Measurements from ENCODE around the gene AATK.

DNA sequence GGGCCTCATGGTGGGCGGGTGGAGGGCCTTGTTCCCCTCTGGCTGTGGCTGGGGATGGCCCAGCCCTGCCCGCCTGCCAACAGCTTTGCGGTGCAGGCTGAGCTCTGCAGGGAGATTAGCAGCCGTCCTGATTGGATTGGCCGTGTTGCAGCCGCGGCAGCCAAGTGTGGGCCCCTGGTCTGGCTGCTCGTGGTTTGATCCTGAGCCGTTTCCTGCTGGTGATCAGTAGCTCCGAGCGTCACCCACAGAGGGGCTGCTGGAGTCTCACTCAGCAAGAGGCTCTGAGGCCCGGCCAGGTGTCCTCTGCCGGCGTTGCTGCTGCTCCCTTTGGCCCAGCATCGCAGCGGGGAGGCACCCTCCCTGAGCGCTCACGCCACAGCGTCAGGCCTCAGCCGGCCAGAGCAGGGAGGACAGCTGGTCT is 98.6 kb downstream of the AATK start:
- TF ChIP-seq CTCF (IDR thresholded peaks at IDR 0.05) (no peak), POLR2A (IDR thresholded peaks at IDR 0.05) (no peak)

All from adrenal gland (tissue), 5 donors.